HepG2 (cell line): ENCODE measurements around the gene SDHAF3.

ENCODE experiments used
- CHD4 ChIP-seq: fragments of 200-600 bp; sonication (generic); IDR thresholded peaks from 2 replicates; pipeline ENCODE4 v1.7.0; 2017; ENCODE audit warnings: mild to moderate bottlenecking, low read length, borderline replicate concordance
- EP300 ChIP-seq, 3 experiments: sonication (generic) in 1 of 3; formaldehyde crosslinking in 1 of 3; IDR thresholded peaks; 2 replicates each; pipeline versions ENCODE4 v1.5.1 to v1.6.1; 2011 to 2020; ENCODE audit warnings: low read depth in 2 of 3, low read length in 2 of 3, borderline replicate concordance in 1 of 3, improper control_type of control experiment in 1 of 3, mild to moderate bottlenecking in 1 of 3, missing genetic modification reagents in 1 of 3, moderate library complexity in 1 of 3
- EZH2 ChIP-seq: conservative IDR thresholded peaks from 2 replicates; pipeline ENCODE4 v1.6.1; 2012; ENCODE audit warnings: mild to moderate bottlenecking, low read depth, low read length, moderate library complexity
- FOXA1 ChIP-seq, 2 experiments: fragments of 450-650 bp in 1 of 2; sonication (generic) in 1 of 2; formaldehyde crosslinking in 1 of 2; IDR thresholded peaks; 2 replicates each; pipeline versions ENCODE4 v1.4.0 to v1.6.1; 2016 to 2020; ENCODE audit warnings: missing genetic modification reagents in 1 of 2
- KAT8 ChIP-seq: IDR thresholded peaks from 2 replicates; pipeline ENCODE4 v1.6.1; 2016; ENCODE audit warnings: missing genetic modification reagents, missing compliant biosample characterization
- KDM1A ChIP-seq: IDR thresholded peaks from 2 replicates; pipeline ENCODE4 v1.6.1; 2016; ENCODE audit warnings: missing compliant biosample characterization
- KLF13 ChIP-seq: sonication (generic); formaldehyde crosslinking; IDR thresholded peaks from 2 replicates; pipeline ENCODE4 v1.4.0; 2020; ENCODE audit warnings: mild to moderate bottlenecking, missing genetic modification reagents
- RFX3 ChIP-seq: IDR thresholded peaks from 2 replicates; pipeline ENCODE4 v1.6.1; 2016; ENCODE audit warnings: missing biosample characterization, missing genetic modification reagents
- RNF2 ChIP-seq: fragments of 450-650 bp; conservative IDR thresholded peaks from 2 replicates; pipeline ENCODE4 v1.6.1; 2016; ENCODE audit warnings: low read depth
- ZNF530 ChIP-seq: sonication (generic); formaldehyde crosslinking; IDR thresholded peaks from 2 replicates; pipeline ENCODE4 v1.5.0; 2020; ENCODE audit warnings: low read depth, mild to moderate bottlenecking, missing genetic modification reagents
- ZZZ3 ChIP-seq: sonication (generic); formaldehyde crosslinking; IDR thresholded peaks from 2 replicates; pipeline ENCODE4 v1.4.0; 2020; ENCODE audit warnings: missing genetic modification reagents, mild to moderate bottlenecking, borderline replicate concordance
- TF ChIP-seq, protein P1 (sequence below): sonication (generic); formaldehyde crosslinking; IDR thresholded peaks from 2 replicates; pipeline ENCODE4 v1.5.0; 2020; ENCODE audit warnings: mild to moderate bottlenecking, missing genetic modification reagents, moderate library complexity
- TF ChIP-seq, protein P2 (sequence below): IDR thresholded peaks from 2 replicates; pipeline ENCODE4 v1.6.1; 2016; ENCODE audit warnings: low read depth, control low read depth

DNA sequence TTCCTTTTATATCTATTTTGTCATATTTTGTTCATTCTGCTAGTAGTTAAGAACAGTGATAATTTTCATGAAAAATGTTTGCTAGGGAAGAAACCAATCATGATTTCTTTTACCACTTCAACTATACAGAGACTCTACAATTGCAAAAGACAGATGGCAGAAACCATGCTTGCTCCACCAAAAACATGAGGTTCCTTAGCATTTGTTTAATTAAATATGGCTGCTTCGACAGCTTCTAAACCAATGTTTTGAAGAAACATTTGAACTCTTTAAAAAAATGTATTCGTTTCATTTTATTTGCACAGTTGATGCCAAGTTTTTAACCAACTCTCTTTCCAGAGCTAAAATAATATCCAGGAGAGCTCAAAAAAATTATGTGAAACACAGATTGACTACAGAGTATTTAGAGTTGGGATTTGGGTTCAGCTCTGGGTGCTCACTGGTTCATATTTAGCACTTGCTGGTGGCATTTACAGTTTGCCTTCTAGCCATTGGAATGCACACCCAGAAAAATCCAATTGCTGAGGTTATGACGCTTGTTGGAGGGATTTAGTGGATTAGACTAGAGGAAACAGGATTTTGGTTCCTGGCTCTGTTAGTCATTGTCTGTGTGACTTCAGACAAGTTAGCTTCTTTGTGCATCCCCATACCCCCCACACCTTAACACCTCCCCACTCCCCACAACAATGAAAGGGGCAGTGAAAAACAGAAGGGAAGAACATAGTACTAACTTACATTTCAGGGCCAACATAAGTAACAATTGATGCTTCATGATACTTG, 35.8 kb upstream of the SDHAF3 start:
- TF ChIP-seq EZH2 (no peak), ZZZ3 (no peak), RNF2 (no peak), KLF13 (no peak), EP300 (IDR thresholded peaks at IDR 0.05; ENCODE audit: low read depth in 2 of 2, low read length in 2 of 2) (no peak), EP300 (CRISPR knock-in tag; IDR thresholded peaks at IDR 0.05; ENCODE audit: borderline replicate concordance) (no peak), ZNF530 (CRISPR knock-in tag) (no peak), KDM1A (CRISPR knock-in tag) (no peak), KAT8 (CRISPR knock-in tag) (no peak), RFX3 (CRISPR knock-in tag) (no peak), CHD4 (no peak), FOXA1 (IDR thresholded peaks at IDR 0.05) (no peak), FOXA1 (CRISPR knock-in tag; IDR thresholded peaks at IDR 0.05) (no peak)
- TF ChIP-seq, protein P1, sequence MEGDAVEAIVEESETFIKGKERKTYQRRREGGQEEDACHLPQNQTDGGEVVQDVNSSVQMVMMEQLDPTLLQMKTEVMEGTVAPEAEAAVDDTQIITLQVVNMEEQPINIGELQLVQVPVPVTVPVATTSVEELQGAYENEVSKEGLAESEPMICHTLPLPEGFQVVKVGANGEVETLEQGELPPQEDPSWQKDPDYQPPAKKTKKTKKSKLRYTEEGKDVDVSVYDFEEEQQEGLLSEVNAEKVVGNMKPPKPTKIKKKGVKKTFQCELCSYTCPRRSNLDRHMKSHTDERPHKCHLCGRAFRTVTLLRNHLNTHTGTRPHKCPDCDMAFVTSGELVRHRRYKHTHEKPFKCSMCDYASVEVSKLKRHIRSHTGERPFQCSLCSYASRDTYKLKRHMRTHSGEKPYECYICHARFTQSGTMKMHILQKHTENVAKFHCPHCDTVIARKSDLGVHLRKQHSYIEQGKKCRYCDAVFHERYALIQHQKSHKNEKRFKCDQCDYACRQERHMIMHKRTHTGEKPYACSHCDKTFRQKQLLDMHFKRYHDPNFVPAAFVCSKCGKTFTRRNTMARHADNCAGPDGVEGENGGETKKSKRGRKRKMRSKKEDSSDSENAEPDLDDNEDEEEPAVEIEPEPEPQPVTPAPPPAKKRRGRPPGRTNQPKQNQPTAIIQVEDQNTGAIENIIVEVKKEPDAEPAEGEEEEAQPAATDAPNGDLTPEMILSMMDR (CRISPR knock-in tag), result no peak
- TF ChIP-seq, protein P2, sequence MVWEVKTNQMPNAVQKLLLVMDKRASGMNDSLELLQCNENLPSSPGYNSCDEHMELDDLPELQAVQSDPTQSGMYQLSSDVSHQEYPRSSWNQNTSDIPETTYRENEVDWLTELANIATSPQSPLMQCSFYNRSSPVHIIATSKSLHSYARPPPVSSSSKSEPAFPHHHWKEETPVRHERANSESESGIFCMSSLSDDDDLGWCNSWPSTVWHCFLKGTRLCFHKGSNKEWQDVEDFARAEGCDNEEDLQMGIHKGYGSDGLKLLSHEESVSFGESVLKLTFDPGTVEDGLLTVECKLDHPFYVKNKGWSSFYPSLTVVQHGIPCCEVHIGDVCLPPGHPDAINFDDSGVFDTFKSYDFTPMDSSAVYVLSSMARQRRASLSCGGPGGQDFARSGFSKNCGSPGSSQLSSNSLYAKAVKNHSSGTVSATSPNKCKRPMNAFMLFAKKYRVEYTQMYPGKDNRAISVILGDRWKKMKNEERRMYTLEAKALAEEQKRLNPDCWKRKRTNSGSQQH (CRISPR knock-in tag), result no peak
